CD4-positive, alpha-beta T cell (primary cell): Measurements from ENCODE around the gene PRND. TPM values are rescaled to one million over a fixed set of nuclear protein-coding genes. Genes with fewer than 3 reads are reported as not detected.

Source experiments
- ATAC-seq: fragments of 200-7000 bp; cut with Tn5 transposase; one replicate; pipeline ENCODE4 v1.10.0; 2022; ENCODE audit warnings: mild to moderate bottlenecking; ENCODE audit not compliant: poor library complexity
- CTCF ChIA-PET: fragments of 350-600 bp; sonication (Branson Sonifier 250); formaldehyde crosslinking; loops from one replicate; lab custom pipeline; 2021; ENCODE audit warnings: antibody characterized with exemption, inconsistent platforms; lab: Charles Lee
- POLR2A ChIA-PET: fragments of 350-600 bp; sonication (Branson Sonifier 250); formaldehyde crosslinking; loops from one replicate; lab custom pipeline; 2021; ENCODE audit warnings: antibody characterized with exemption, inconsistent platforms; lab: Charles Lee
- DNase-seq, 14 experiments: peaks; one replicate each; pipeline ENCODE4 v3.0.0-alpha.2; 2013 to 2020; ENCODE audit warnings: mixed read lengths in 2 of 14
- H3K27ac ChIP-seq, 2 donors: one replicate each; pipeline versions ENCODE4 v1.5.1 to v1.7.0; 2013; ENCODE audit warnings: low read length in 2 of 2, low read depth in 1 of 2, mild to moderate bottlenecking in 1 of 2
- H3K27me3 ChIP-seq, 2 experiments: 1 replicate in 1 of 2; 2 replicates in 1 of 2; pipeline versions ENCODE4 v1.6.1 to v1.7.0; 2013; ENCODE audit warnings: low read length in 2 of 2, control low read depth in 1 of 2, mild to moderate bottlenecking in 1 of 2, moderate library complexity in 1 of 2; ENCODE audit not compliant: insufficient read depth in 2 of 2, control insufficient read depth in 1 of 2
- H3K36me3 ChIP-seq: one replicate; pipeline ENCODE4 v1.6.1; 2013; ENCODE audit warnings: low read length, control low read depth; ENCODE audit not compliant: insufficient read depth
- H3K4me1 ChIP-seq: one replicate; pipeline ENCODE4 v1.6.1; 2013; ENCODE audit warnings: low read length, control low read depth; ENCODE audit not compliant: insufficient read depth
- H3K4me3 ChIP-seq: one replicate; pipeline ENCODE4 v1.5.1; 2013; ENCODE audit warnings: mild to moderate bottlenecking, low read length, moderate library complexity
- H3K9me3 ChIP-seq, 2 experiments: 1 replicate in 1 of 2; 2 replicates in 1 of 2; pipeline versions ENCODE4 v1.6.1 to v1.7.0; 2013; ENCODE audit warnings: low read length in 2 of 2, mild to moderate bottlenecking in 2 of 2, control low read depth in 1 of 2, moderate library complexity in 1 of 2; ENCODE audit not compliant: control insufficient read depth in 1 of 2, insufficient read depth in 1 of 2
- H3K27ac Mint-ChIP-seq: one replicate; pipeline ENCODE4 v1.8.0; 2020; ENCODE audit warnings: mixed read lengths
- H3K27me3 Mint-ChIP-seq: one replicate; pipeline ENCODE4 v1.8.0; 2021; ENCODE audit warnings: mixed read lengths
- H3K36me3 Mint-ChIP-seq: one replicate; pipeline ENCODE4 v1.8.0; 2021; ENCODE audit warnings: low read depth, mixed read lengths
- H3K4me1 Mint-ChIP-seq: one replicate; pipeline ENCODE4 v1.8.0; 2021; ENCODE audit warnings: low read depth, mixed read lengths
- H3K4me3 Mint-ChIP-seq: one replicate; pipeline ENCODE4 v1.8.0; 2020; ENCODE audit warnings: mild to moderate bottlenecking, mixed read lengths
- H3K9me3 Mint-ChIP-seq: one replicate; pipeline ENCODE4 v1.8.0; 2020; ENCODE audit warnings: mixed read lengths
- intact Hi-C, 2 experiments: fragments of 100-400 bp; cut with DNase I in 1 of 2; cut with micrococcal nuclease in 1 of 2; formaldehyde crosslinking; loops; one replicate each; pipeline versions ENCODE4 v1.15.1 to v1.9.0; 2023 to 2025; cut with DNase I, micrococcal nuclease
- total RNA-seq, 174 experiments: library from RNA in 2 of 174; stranded (reverse) in 2 of 174; gene quantifications; one replicate each; pipeline ENCODE4 v1.2.3 and lab custom pipeline; 2021 to 2026
- TF ChIP-seq, protein P1 (sequence below): fragments of 200-600 bp; IDR thresholded peaks from one replicate; pipeline ENCODE4 v1.8.0; 2022; ENCODE audit warnings: antibody characterized with exemption, mild to moderate bottlenecking

Gene PRND
- total RNA-seq, 2 experiments from 2014 or later, result not detected

DNA sequence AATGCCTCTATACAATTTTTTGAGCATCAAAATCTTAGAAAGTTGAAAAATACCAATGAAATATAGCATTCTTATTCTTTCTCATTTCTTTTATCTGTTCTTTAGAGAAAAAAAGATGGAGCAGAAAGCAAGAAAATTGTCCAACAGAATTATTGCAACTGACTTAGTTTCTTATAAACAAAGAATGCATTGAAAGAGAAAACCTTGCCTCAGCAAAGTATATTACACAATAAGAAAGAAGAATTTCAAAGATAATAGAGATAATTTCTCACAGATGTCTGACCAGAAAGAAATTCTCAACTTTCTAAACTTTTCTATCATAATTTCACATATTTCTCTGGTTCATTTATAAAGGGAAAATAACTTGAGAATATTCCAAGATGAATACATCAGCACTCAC lies 47.0 kb upstream of the PRND start:
- no peak for DNase-seq
- Histone ChIP-seq H3K9me3 (no peaks in the 10 kb centered on the region), H3K27me3 (no peaks in the 10 kb centered on the region), H3K27ac (no peak overlapping the region), H3K4me3 (no peak overlapping the region), H3K4me1 (no peaks in the 10 kb centered on the region), H3K36me3 (no peaks in the 10 kb centered on the region)
- no peak overlapping the region for H3K27ac Mint-ChIP-seq
- peaks cover 6% of the 10 kb centered on the region for H3K27me3 Mint-ChIP-seq
- intact Hi-C loops, result no loop called here
- ATAC-seq, result no peak
- ChIA-PET POLR2A (interaction anchor here (0.9 kb wide), 1 partner anchor 9 kb away, joined by 3 read pairs; no protein-coding TSS in a partner anchor), CTCF (interaction anchor here (0.8 kb wide), 1 partner anchor 61 kb away, joined by 3 read pairs; no protein-coding TSS in a partner anchor)
- H3K36me3 Mint-ChIP-seq, result no peaks in the 10 kb centered on the region
- H3K9me3 Mint-ChIP-seq, result no peaks in the 10 kb centered on the region
- TF ChIP-seq, protein P1, sequence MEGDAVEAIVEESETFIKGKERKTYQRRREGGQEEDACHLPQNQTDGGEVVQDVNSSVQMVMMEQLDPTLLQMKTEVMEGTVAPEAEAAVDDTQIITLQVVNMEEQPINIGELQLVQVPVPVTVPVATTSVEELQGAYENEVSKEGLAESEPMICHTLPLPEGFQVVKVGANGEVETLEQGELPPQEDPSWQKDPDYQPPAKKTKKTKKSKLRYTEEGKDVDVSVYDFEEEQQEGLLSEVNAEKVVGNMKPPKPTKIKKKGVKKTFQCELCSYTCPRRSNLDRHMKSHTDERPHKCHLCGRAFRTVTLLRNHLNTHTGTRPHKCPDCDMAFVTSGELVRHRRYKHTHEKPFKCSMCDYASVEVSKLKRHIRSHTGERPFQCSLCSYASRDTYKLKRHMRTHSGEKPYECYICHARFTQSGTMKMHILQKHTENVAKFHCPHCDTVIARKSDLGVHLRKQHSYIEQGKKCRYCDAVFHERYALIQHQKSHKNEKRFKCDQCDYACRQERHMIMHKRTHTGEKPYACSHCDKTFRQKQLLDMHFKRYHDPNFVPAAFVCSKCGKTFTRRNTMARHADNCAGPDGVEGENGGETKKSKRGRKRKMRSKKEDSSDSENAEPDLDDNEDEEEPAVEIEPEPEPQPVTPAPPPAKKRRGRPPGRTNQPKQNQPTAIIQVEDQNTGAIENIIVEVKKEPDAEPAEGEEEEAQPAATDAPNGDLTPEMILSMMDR, result no peak
- no peaks in the 10 kb centered on the region for H3K4me1 Mint-ChIP-seq
- H3K4me3 Mint-ChIP-seq, result no peak overlapping the region

- Histone ChIP-seq H3K4me3 (no peak overlapping the region), H3K36me3 (no peaks in the 10 kb centered on the region), H3K27me3 (no peaks in the 10 kb centered on the region), H3K27ac (no peak overlapping the region), H3K9me3 (no peaks in the 10 kb centered on the region), H3K4me1 (peaks cover 5% of the 10 kb centered on the region)
- DNase-seq (no peak), ATAC-seq (no peak)
- Mint-ChIP-seq H3K36me3 (no peaks in the 10 kb centered on the region), H3K4me1 (peaks cover under 1% of the 10 kb centered on the region), H3K27ac (no peak overlapping the region), H3K27me3 (peaks cover 6% of the 10 kb centered on the region), H3K4me3 (no peak overlapping the region), H3K9me3 (no peaks in the 10 kb centered on the region)
- TF ChIP-seq, protein P1, result no peak
- ChIA-PET CTCF (no interaction called here), POLR2A (no interaction called here)
- intact Hi-C loops, result no loop called here
Measured at GRCh38 chr20:4677846-4678245, 43.9 kb upstream of the PRND start.

DNA sequence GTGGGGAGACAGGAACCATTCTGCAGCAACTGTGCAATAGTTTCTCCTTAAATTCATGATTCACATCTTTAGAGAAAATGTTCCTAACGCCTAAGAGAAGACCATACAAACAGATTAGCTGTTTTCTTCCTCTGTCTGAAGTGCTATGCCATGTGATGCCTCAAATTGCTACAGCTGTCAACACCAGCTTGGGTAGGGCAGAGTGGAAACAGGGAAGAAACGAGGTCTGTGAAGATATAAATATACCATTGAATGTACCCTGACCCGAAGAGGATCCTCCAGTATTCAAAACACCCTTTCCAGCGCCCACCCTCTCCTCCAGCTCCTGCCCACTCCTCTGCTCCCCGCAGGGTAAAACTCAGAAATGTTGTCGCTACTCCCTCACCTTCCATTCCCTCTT lies 40.3 kb upstream of the PRND start:
- H3K9me3 Mint-ChIP-seq, result no peaks in the 10 kb centered on the region
- Histone ChIP-seq H3K36me3 (no peaks in the 10 kb centered on the region), H3K4me1 (peaks cover 37% of the 10 kb centered on the region), H3K9me3 (no peaks in the 10 kb centered on the region), H3K4me3 (no peak overlapping the region), H3K27ac (no peak overlapping the region), H3K27me3 (no peaks in the 10 kb centered on the region)
- H3K4me1 Mint-ChIP-seq, result peaks cover 30% of the 10 kb centered on the region
- no peaks in the 10 kb centered on the region for H3K36me3 Mint-ChIP-seq
- DNase-seq (no peak), ATAC-seq (no peak)
- TF ChIP-seq, protein P1, result no peak
- no peak overlapping the region for H3K4me3 Mint-ChIP-seq
- no peak overlapping the region for H3K27ac Mint-ChIP-seq
- no peaks in the 10 kb centered on the region for H3K27me3 Mint-ChIP-seq
- intact Hi-C loops, result no loop called here
- CTCF ChIA-PET, result no interaction called here
- POLR2A ChIA-PET, result no interaction called here
